Measurements from ENCODE around the gene PLAGL1. TPM values are rescaled to one million over a fixed set of nuclear protein-coding genes. Genes with fewer than 3 reads are reported as not detected.

The PLAGL1 gene
- total RNA-seq, 2 experiments from 2014 or later, result 19.0 to 20.7 TPM

GRCh38 chr6:143971482-143972205 lies 36.4 kb downstream of the PLAGL1 start:
- no peak overlapping the region for H3K27ac Mint-ChIP-seq
- H3K36me3 Mint-ChIP-seq (ENCODE audit: low read depth), result no peaks in the 10 kb centered on the region
- intact Hi-C loops (cut with micrococcal nuclease), result no loop called here
- ChIA-PET POLR2A (interaction anchor here (0.9 kb wide), 1 partner anchor 15 kb away, joined by 3 read pairs; no protein-coding TSS in a partner anchor), CTCF (interaction anchor here (1.3 to 1.8 kb wide), 2 partner anchors 31 to 47 kb away, joined by 3 to 5 read pairs; no protein-coding TSS in a partner anchor)
- H3K9me3 Mint-ChIP-seq, result no peaks in the 10 kb centered on the region
- TF ChIP-seq CTCF (IDR thresholded peaks at IDR 0.05), result no peak
- H3K4me3 Mint-ChIP-seq, result no peak overlapping the region
- ATAC-seq (no peak), DNase-seq (no peak)
- H3K27me3 Mint-ChIP-seq, result peaks cover 2% of the 10 kb centered on the region
- no peaks in the 10 kb centered on the region for H3K4me1 Mint-ChIP-seq (ENCODE audit: low read depth)

GRCh38 chr6:143970456-143971218 lies 37.4 kb downstream of the PLAGL1 start:
- Mint-ChIP-seq H3K36me3 (ENCODE audit: low read depth) (no peaks in the 10 kb centered on the region), H3K27ac (no peak overlapping the region), H3K4me1 (ENCODE audit: low read depth) (no peaks in the 10 kb centered on the region), H3K27me3 (peaks cover 2% of the 10 kb centered on the region), H3K9me3 (no peaks in the 10 kb centered on the region), H3K4me3 (no peak overlapping the region)
- no peak for DNase-seq
- no peak for ATAC-seq
- TF ChIP-seq CTCF (IDR thresholded peaks at IDR 0.05), result no peak
- ChIA-PET CTCF (interaction anchor here (1.1 to 1.8 kb wide), 3 partner anchors 28 to 30 kb away, joined by 3 to 5 read pairs (median 3); no protein-coding TSS in a partner anchor), POLR2A (interaction anchor here (1.1 kb wide), 1 partner anchor 13 kb away, joined by 3 read pairs; no protein-coding TSS in a partner anchor)
- intact Hi-C loops (cut with micrococcal nuclease), result no loop called here

- ChIA-PET POLR2A (no interaction called here), CTCF (interaction anchor here (0.9 kb wide), 1 partner anchor 29 kb away, joined by 3 read pairs; no protein-coding TSS in a partner anchor)
- TF ChIP-seq CTCF (IDR thresholded peaks at IDR 0.05), result no peak
- H3K4me3 Mint-ChIP-seq, result no peak overlapping the region
- no peaks in the 10 kb centered on the region for H3K4me1 Mint-ChIP-seq (ENCODE audit: low read depth)
- H3K27me3 Mint-ChIP-seq, result peaks cover 2% of the 10 kb centered on the region
- no peak for DNase-seq
- no peaks in the 10 kb centered on the region for H3K9me3 Mint-ChIP-seq
- H3K36me3 Mint-ChIP-seq (ENCODE audit: low read depth), result no peaks in the 10 kb centered on the region
- intact Hi-C loops (cut with micrococcal nuclease), result no loop called here
- ATAC-seq, result no peak
- H3K27ac Mint-ChIP-seq, result no peak overlapping the region
Observed at GRCh38 chr6:143969077-143969476, 39.0 kb downstream of the PLAGL1 start.

GRCh38 chr6:143967706-143968376 lies 40.2 kb downstream of the PLAGL1 start:
- intact Hi-C loops (cut with micrococcal nuclease), result no loop called here
- POLR2A ChIA-PET, result interaction anchor here (0.6 kb wide), 1 partner anchor 428 kb away, joined by 3 read pairs; no protein-coding TSS in a partner anchor
- Mint-ChIP-seq H3K27me3 (peaks cover 2% of the 10 kb centered on the region), H3K27ac (no peak overlapping the region), H3K4me3 (no peak overlapping the region), H3K4me1 (ENCODE audit: low read depth) (no peaks in the 10 kb centered on the region), H3K9me3 (no peaks in the 10 kb centered on the region), H3K36me3 (ENCODE audit: low read depth) (no peaks in the 10 kb centered on the region)
- DNase-seq (no peak), ATAC-seq (no peak)
- CTCF ChIA-PET, result no interaction called here
- TF ChIP-seq CTCF (IDR thresholded peaks at IDR 0.05), result no peak

Measured in activated CD8-positive, alpha-beta T cell treated with anti-CD3 and anti-CD28 coated beads for 36 hours (primary cell).